Endothelial cell of umbilical vein (primary cell): ENCODE measurements around the gene LEMD1. TPM values are rescaled to one million over a fixed set of nuclear protein-coding genes. Genes with fewer than 3 reads are reported as not detected.
A peak's percentile ranks its signal among the peaks of the same experiment; 100 is the strongest.

Experiments
- BruUV-seq: library from RNA; stranded (reverse); fragments of 400-500 nt; replicated peaks from 2 replicates; lab custom pipeline; 2021; lab: Mats Ljungman, UMichigan
- CTCF ChIA-PET: fragments of 300-600, 350-600 bp; sonication (Branson Sonifier 250); formaldehyde crosslinking; loops from one replicate; lab custom pipeline; 2021; ENCODE audit warnings: antibody characterized with exemption, inconsistent platforms; lab: Charles Lee
- POLR2A ChIA-PET: fragments of 300-600, 350-600 bp; sonication (Branson Sonifier 250); formaldehyde crosslinking; loops from one replicate; lab custom pipeline; 2021; ENCODE audit warnings: antibody characterized with exemption, inconsistent platforms; lab: Charles Lee
- DNase-seq: peaks from one replicate; pipeline ENCODE4 v3.0.0-alpha.2; 2011; ENCODE audit warnings: low read depth, low spot score
- FAIRE-seq: peaks from 2 replicates; lab custom pipeline; 2011; peaks lifted over from hg19 to GRCh38; lab: Jason Lieb, UNC
- H2AFZ ChIP-seq: 2 replicates; pipeline ENCODE4 v1.6.0; 2012; ENCODE audit warnings: low read depth, low read length, control low read depth, inconsistent platforms
- H3K27ac ChIP-seq: 2 replicates; pipeline ENCODE4 v1.5.1; 2011; ENCODE audit warnings: low read depth, mild to moderate bottlenecking, control low read depth, low read length, moderate library complexity; ENCODE audit not compliant: insufficient read depth
- H3K27me3 ChIP-seq, 2 experiments: 2 replicates each; pipeline versions ENCODE4 v1.6.0 to v1.6.1; 2011; ENCODE audit warnings: low read length in 2 of 2, mixed read lengths in 1 of 2; ENCODE audit not compliant: control insufficient read depth in 2 of 2, insufficient read depth in 2 of 2
- H3K36me3 ChIP-seq, 2 experiments: 2 replicates in 1 of 2; 3 replicates in 1 of 2; pipeline ENCODE4 v1.5.1; 2011; ENCODE audit warnings: low read length in 2 of 2, mild to moderate bottlenecking in 1 of 2, moderate library complexity in 1 of 2; ENCODE audit not compliant: control insufficient read depth in 2 of 2, insufficient read depth in 2 of 2; ENCODE audit errors: extremely low read depth in 1 of 2
- H3K4me1 ChIP-seq: 3 replicates; pipeline ENCODE4 v1.5.1; 2011; ENCODE audit warnings: mild to moderate bottlenecking, low read length; ENCODE audit not compliant: control insufficient read depth, insufficient read depth; ENCODE audit errors: extremely low read depth
- H3K4me2 ChIP-seq: 2 replicates; pipeline ENCODE4 v1.6.1; 2011; ENCODE audit warnings: low read length, control low read depth, mixed read lengths; ENCODE audit not compliant: insufficient read depth
- H3K4me3 ChIP-seq, 3 experiments: fragments of 200-600 bp in 1 of 3; sonication (generic), shearing (Covaris generic) in 1 of 3; replicated peaks in 1 of 3; 2 replicates each; pipeline ENCODE4 v1.5.1; 2011 to 2016; ENCODE audit warnings: control low read depth in 3 of 3, low read length in 3 of 3, mild to moderate bottlenecking in 2 of 3, inconsistent platforms in 1 of 3, low read depth in 1 of 3, moderate library complexity in 1 of 3; ENCODE audit not compliant: insufficient read depth in 1 of 3
- H3K79me2 ChIP-seq: 2 replicates; pipeline ENCODE4 v1.6.0; 2012; ENCODE audit warnings: low read length, inconsistent platforms; ENCODE audit not compliant: control insufficient read depth, insufficient read depth
- H3K9ac ChIP-seq: replicated peaks from 2 replicates; pipeline ENCODE3; 2011; ENCODE audit warnings: low read length, control low read depth; ENCODE audit not compliant: insufficient read depth; ENCODE audit errors: extremely low read depth
- H3K9me1 ChIP-seq: replicated peaks from 3 replicates; pipeline ENCODE4 v1.6.0; 2011; ENCODE audit warnings: mild to moderate bottlenecking, low read length; ENCODE audit not compliant: control insufficient read depth, insufficient read depth; ENCODE audit errors: extremely low read depth
- H3K9me3 ChIP-seq: replicated peaks from 2 replicates; pipeline ENCODE4 v1.5.1; 2012; ENCODE audit warnings: low read length, inconsistent platforms; ENCODE audit not compliant: control insufficient read depth, insufficient read depth
- H4K20me1 ChIP-seq: replicated peaks from 2 replicates; pipeline ENCODE3; 2011; ENCODE audit warnings: mild to moderate bottlenecking, low read length; ENCODE audit not compliant: control insufficient read depth, insufficient read depth; ENCODE audit errors: extremely low read depth
- CTCF ChIP-seq, 2 donors: IDR thresholded peaks; 1 replicate in 1 of 2; 2 replicates in 1 of 2; pipeline ENCODE4 v1.5.1; 2011; ENCODE audit warnings: low read length in 2 of 2, mild to moderate bottlenecking in 2 of 2, moderate library complexity in 2 of 2, control low read depth in 1 of 2, inconsistent platforms in 1 of 2, low read depth in 1 of 2; ENCODE audit not compliant: insufficient read depth in 1 of 2; ENCODE audit errors: extremely low read depth in 1 of 2
- EZH2 ChIP-seq: IDR thresholded peaks from 2 replicates; pipeline ENCODE4 v1.6.1; 2012; ENCODE audit warnings: borderline replicate concordance, low read depth, mild to moderate bottlenecking, moderate library complexity, low read length, inconsistent platforms; ENCODE audit not compliant: severe bottlenecking
- POLR2AphosphoS5 ChIP-seq: IDR thresholded peaks from 2 replicates; pipeline ENCODE4 v1.6.1; 2012; ENCODE audit warnings: low read depth, mild to moderate bottlenecking, control low read depth, low read length, moderate library complexity; ENCODE audit not compliant: insufficient read depth
- dilution Hi-C: fragments of 300-500 bp; cut with MboI; formaldehyde crosslinking; loops from one replicate; pipeline ENCODE4 v1.15.0; 2019; ENCODE audit warnings: low sequenced_read_pairs; ENCODE audit not compliant: extremely low pct_ligation_motif_present
- intact Hi-C: fragments of 100-400 bp; cut with micrococcal nuclease; formaldehyde crosslinking; loops from one replicate; pipeline ENCODE4 v1.10.0; 2022
- polyA plus RNA-seq, 4 experiments: library from polyadenylated mRNA; depleted of rRNA in 3 of 4; stranded (reverse) in 3 of 4; unstranded in 1 of 4; fragments of >200 nt; gene quantifications; 2 replicates each; pipeline versions ENCODE4 v1.2.1 to v1.2.3, GENCODE V29; 2011 to 2012; ENCODE audit warnings: missing spikeins in 1 of 4
- total RNA-seq: library from RNA; stranded (reverse); gene quantifications from 2 replicates; pipeline ENCODE4 v1.2.3, GENCODE V29; 2021

LEMD1 gene
- total and polyA plus RNA-seq, 2 donors (not counting 3 experiments of a cell fraction or from before 2014, with no cell fraction given) = not detected

GRCh38 chr1:205440121-205440475 is 18.2 kb upstream of the LEMD1 start:
- Histone ChIP-seq H3K27ac (no peak overlapping the region), H3K9me1 (no peaks in the 10 kb centered on the region), H3K9ac (no peak overlapping the region), H3K4me3 (no peak overlapping the region), H3K27me3 (peaks cover 17 to 19% of the 10 kb centered on the region in 2 experiments), H3K9me3 (no peaks in the 10 kb centered on the region), H3K4me1 (peaks cover 2% of the 10 kb centered on the region), H2AFZ (no peak overlapping the region), H3K4me2 (no peak overlapping the region), H3K36me3 (no peaks in the 10 kb centered on the region), H4K20me1 (no peaks in the 10 kb centered on the region), H3K79me2 (no peaks in the 10 kb centered on the region)
- BruUV-seq = no TSS peak
- CTCF ChIA-PET = interaction anchor here (2.5 kb wide), 1 partner anchor 9 kb away, joined by 12 read pairs; no protein-coding TSS in a partner anchor
- TF ChIP-seq POLR2AphosphoS5 = no peak
- intact Hi-C loops (no loop called here), dilution Hi-C loops (no loop called here)
- POLR2A ChIA-PET = no interaction called here
- FAIRE-seq = no peak
- no peak for DNase-seq

- H3K27me3 ChIP-seq = peaks cover 14 to 22% of the 10 kb centered on the region in 2 experiments
These were observed 16.6 kb upstream of the LEMD1 start for GRCh38 chr1:205438213-205439158.

More at GRCh38 chr1:205438213-205439158, 16.6 kb upstream of the LEMD1 start:
- Histone ChIP-seq H3K4me2 (no peak overlapping the region), H3K4me3 (no peak overlapping the region), H3K4me1 (peaks cover 2% of the 10 kb centered on the region), H3K27ac (no peak overlapping the region), H3K9me3 (no peaks in the 10 kb centered on the region), H4K20me1 (no peaks in the 10 kb centered on the region), H3K9ac (no peak overlapping the region), H2AFZ (no peak overlapping the region), H3K36me3 (no peaks in the 10 kb centered on the region), H3K79me2 (no peaks in the 10 kb centered on the region), H3K9me1 (no peaks in the 10 kb centered on the region)
- intact Hi-C loops (loop anchor here (5.0 kb wide), 1 partner anchor 84 kb away; no protein-coding TSS in a partner anchor), dilution Hi-C loops (no loop called here)
- ChIA-PET CTCF (interaction anchor here (0.6 to 1.6 kb wide), 31 partner anchors 8 to 257 kb away, joined by 3 to 21 read pairs (median 4); partner anchors contain the start of gene TMCC2), POLR2A (no interaction called here)
- TF ChIP-seq CTCF (IDR thresholded peaks at IDR 0.05; ENCODE audit: extremely low read depth in 1 of 2, insufficient read depth in 1 of 2, low read depth in 1 of 2, low read length in 2 of 2) (peak; percentile 37 to 71), EZH2 (no peak)
- peak; percentile 65 for DNase-seq
- FAIRE-seq = no peak
- no TSS peak for BruUV-seq
